ENCODE data around the gene EN2.

Gene EN2

DNA sequence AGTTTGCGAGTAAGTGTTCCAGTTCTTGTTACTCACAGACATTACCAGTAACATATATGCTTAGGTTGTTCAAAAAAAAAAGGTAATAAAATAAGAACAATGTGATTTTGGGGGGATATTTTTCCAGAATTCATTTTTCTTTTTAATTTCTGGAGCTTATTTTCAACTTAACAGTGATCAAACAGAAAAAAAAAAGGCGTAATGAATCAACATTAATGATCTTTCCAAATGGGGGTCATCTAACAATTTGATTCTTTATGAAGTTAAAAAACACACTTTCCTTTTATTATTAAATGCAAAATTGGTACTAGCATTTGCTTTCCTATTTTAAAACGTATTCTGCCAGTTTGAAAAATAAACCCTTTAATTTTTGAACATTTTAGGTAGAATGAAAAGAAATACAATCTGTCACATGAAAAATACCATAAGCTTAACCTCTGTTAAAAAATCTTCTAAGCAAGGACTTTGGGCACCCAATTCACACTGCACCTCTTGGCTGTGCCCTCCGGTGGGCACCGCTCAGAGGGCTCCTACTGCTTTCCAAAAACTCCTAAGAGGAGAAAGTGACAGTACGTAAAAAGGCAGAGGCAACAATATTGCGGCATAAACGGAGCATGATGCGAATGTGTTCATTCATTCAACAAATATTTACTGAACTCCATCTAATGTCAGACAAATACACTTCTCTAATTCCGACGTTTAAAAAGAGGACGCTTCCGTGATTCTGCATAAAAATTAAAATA, 55.8 kb downstream of the EN2 start:
- Histone ChIP-seq H3K4me3 (ENCODE audit: control insufficient read depth in 1 of 7, extremely low read depth in 1 of 7, insufficient read depth in 4 of 7, low read depth in 2 of 7, low read length in 6 of 7) (no peak overlapping the region), H3K27ac (ENCODE audit: insufficient read depth in 1 of 2, low read depth in 1 of 2, low read length in 2 of 2, poor library complexity in 1 of 2, severe bottlenecking in 2 of 2) (no peak overlapping the region), H3K4me1 (ENCODE audit: control extremely low read depth in 1 of 4, control insufficient read depth in 4 of 4, insufficient read depth in 4 of 4, low read length in 3 of 4) (peaks cover 0 to 11% (median 6%) of the 10 kb centered on the region in 4 experiments), H3K9me3 (ENCODE audit: control extremely low read depth in 1 of 5, control insufficient read depth in 4 of 5, insufficient read depth in 2 of 5, low read depth in 1 of 5, low read length in 4 of 5) (no peaks in the 10 kb centered on the region), H3K36me3 (ENCODE audit: control insufficient read depth in 4 of 4, insufficient read depth in 4 of 4, low read length in 3 of 4) (no peaks in the 10 kb centered on the region), H3K27me3 (replicated peaks in 2 of 5; ENCODE audit: control insufficient read depth in 4 of 5, insufficient read depth in 5 of 5, low read length in 4 of 5) (peaks cover 30 to 98% (median 35%) of the 10 kb centered on the region in 5 experiments)
- POLR2A ChIA-PET, result no interaction called here
- no peak for DNase-seq
- 73% methylated on average over 2 of the region's 13 CpGs for WGBS (ENCODE audit: insufficient coverage)
- CTCF ChIA-PET, result interaction anchor here (0.6 kb wide), 1 partner anchor 158 kb away, joined by 3 read pairs; no protein-coding TSS in a partner anchor

DNA sequence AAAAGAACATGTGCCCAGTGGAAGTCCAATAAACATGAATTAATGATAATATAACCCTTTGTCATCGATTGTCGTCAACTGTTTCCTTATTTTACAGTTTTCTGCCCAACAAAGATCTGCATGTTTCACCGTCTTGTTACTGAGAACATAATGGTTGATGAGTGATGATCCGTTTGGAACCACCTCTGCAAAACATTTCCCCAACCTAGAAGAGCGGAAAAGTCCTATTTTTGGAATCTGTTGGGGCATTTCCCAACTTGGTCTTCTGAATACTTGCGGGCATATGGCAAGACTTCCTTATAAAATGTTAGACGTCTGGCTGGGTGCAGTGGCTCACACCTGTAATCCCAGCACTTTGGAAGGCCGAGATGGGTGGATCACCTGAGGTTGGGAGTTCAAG, 56.4 kb downstream of the EN2 start:
- Histone ChIP-seq H3K27me3 (replicated peaks in 2 of 5; ENCODE audit: control insufficient read depth in 4 of 5, insufficient read depth in 5 of 5, low read length in 4 of 5) (peaks cover 27 to 98% (median 30%) of the 10 kb centered on the region in 5 experiments), H3K4me3 (ENCODE audit: control insufficient read depth in 1 of 7, extremely low read depth in 1 of 7, insufficient read depth in 4 of 7, low read depth in 2 of 7, low read length in 6 of 7) (no peak overlapping the region), H3K9me3 (ENCODE audit: control extremely low read depth in 1 of 5, control insufficient read depth in 4 of 5, insufficient read depth in 2 of 5, low read depth in 1 of 5, low read length in 4 of 5) (no peaks in the 10 kb centered on the region), H3K27ac (ENCODE audit: insufficient read depth in 1 of 2, low read depth in 1 of 2, low read length in 2 of 2, poor library complexity in 1 of 2, severe bottlenecking in 2 of 2) (no peak overlapping the region), H3K36me3 (ENCODE audit: control insufficient read depth in 4 of 4, insufficient read depth in 4 of 4, low read length in 3 of 4) (no peaks in the 10 kb centered on the region), H3K4me1 (ENCODE audit: control extremely low read depth in 1 of 4, control insufficient read depth in 4 of 4, insufficient read depth in 4 of 4, low read length in 3 of 4) (peaks cover 0 to 11% (median 6%) of the 10 kb centered on the region in 4 experiments)
- WGBS (ENCODE audit: insufficient coverage), result 87% methylated on average over 5 of the region's 8 CpGs
- POLR2A ChIA-PET, result no interaction called here
- DNase-seq, result no peak
- CTCF ChIA-PET, result no interaction called here

All from common myeloid progenitor, CD34-positive (primary cell).